Measurements from ENCODE around the gene PAX9.

The PAX9 gene

DNA sequence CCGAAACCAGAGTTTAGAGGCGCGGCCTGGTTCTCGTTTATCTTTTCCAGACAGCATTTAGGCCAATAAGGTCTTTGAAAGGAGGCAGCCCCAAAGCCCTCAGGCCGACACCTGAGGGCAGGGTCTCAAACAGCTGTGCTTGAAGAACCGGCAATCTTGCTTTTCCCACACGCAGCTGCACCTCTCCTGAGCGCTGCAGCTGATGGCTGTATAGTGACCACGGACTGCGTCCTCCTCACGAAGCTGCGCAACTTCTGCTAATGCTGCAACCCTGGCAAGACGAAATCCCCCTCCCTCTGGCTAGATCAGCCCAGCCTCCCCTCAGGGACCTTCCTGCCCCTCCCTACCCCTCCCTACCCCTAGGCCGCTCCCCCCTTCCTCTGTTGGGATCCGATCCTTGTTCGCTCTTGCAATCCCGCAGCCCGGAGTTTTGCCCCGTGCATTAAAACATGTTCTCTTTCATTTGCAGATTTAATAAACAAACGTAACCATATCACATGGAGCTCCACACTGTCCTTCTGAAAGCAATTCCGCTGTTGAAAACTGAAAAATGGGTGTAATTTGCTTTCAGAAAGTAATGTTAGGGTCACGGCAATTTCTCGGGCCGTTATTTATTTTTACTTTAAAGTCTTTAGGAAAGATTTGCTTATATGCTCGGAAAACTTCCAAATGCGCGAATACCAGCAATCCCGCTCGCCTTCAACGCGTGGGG lies 4.8 kb upstream of the PAX9 start:
- peak; percentile 22 for DNase-seq

DNA sequence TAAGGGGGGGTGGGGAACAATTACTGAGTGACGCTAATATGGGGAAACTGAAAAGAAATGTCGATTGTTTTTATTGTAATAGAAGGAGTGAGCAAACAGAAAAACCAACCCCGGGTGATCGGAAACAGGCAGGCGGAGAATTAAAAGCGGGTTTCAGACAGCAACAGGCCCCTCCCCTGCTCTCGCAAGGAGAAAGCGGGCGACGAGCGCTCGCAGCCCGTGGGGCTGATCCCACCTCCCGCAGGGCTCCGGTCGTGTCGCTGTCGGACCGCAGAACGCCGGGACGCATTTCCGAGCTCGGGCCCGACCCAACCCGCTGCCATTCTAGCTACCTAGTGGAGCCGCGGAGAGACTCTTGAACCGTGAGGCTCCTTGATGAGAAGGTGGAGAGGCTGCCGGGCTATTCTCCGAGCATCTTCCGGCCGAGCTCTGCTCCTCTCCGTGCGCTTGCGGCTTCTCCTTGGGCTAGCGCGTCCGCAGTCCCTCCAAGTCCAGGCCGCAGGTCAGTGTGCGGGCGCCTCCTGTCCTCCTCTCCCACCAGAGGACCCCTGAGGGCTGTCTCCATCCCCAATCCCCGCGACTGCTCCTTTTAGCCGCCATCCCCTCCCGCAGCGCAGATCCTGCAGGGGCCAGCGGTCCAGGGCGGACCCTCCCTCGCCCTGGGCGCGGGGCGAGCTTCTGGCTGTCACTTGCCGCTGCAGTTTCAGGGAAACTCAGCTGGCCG lies 4.1 kb upstream of the PAX9 start:
- DNase-seq, result peak; percentile 21

DNA sequence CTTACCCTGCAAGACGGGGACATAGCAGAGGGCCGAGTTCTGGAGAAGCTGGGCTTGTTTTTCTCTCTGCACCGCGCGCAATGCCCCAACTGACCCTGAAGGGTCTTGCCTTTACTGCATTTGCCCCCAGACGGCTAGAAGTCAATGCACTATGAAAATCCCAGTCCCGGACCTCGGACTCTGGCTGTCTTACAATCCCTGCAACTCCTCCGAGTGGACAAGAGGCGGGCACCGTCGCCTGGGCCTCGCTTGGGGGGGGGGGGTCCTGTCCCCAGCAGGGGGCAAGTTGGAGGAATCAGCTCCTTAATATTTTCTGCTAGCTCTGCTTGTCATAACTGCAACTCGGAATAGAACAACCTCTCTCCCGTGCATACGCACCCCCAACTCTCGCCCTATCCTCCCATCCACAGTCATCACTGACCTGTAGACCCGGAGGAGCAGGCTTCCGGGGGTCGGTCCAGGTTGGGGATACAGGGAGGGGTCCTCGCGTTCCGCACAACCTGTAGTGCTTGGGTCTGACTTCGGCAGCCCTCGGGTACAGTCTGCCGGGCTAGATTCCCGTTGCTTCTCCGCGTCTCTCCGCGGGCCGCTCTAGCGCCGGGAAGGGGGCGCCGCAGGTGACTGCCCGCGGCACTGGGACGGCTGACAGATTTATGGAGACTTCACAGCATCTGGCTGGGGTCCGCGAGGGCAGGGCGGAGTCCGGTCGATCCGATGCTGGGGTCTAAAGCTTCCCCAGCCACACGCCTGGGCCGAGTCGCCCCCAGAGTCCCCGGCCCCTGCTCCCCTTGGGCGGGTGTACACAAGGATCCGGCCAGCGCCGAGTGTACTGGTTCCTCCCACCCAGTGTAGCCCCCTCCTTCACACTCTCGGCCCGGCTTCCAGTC lies 3.3 kb upstream of the PAX9 start:
- no peak for DNase-seq

DNA sequence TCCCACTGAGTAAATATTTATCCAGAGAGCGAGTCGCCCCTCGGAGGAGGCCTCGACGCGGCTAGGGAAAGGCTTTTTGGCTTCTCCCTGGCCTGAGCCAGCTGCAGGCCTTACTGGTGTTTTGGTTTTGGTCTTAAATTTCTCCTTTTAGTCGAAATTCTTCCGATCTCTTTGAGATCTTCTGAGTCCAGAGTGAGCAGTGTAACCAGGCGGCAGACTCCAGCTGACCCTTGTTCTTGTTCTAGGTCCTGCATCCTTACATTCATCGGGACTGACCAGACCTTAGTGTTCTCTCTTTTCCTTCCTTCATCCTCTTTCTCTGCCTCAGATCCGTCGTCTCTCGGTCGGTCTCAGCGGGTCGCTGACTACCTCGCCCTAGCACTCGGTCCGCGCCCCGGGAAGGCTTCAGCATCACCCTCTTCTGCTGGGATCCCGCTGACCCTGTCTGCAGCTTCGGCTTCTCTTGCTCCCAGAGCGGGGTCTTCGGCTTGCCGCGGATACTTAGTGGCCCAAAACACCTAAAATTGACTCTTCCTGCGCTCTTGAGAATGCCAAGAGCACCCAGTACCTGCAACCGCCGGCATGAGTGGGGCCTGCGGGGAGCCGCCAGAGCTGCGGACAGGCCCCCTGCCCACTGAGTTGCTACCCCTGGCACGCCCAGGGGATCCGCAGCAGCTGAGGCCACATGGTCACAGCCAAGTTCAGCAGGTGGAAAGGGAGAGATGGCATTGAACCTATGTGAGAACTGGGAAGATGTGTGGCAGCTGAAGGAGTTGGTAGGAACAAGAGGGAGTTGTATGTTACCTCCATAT lies 2.4 kb upstream of the PAX9 start:
- DNase-seq, result no peak

DNA sequence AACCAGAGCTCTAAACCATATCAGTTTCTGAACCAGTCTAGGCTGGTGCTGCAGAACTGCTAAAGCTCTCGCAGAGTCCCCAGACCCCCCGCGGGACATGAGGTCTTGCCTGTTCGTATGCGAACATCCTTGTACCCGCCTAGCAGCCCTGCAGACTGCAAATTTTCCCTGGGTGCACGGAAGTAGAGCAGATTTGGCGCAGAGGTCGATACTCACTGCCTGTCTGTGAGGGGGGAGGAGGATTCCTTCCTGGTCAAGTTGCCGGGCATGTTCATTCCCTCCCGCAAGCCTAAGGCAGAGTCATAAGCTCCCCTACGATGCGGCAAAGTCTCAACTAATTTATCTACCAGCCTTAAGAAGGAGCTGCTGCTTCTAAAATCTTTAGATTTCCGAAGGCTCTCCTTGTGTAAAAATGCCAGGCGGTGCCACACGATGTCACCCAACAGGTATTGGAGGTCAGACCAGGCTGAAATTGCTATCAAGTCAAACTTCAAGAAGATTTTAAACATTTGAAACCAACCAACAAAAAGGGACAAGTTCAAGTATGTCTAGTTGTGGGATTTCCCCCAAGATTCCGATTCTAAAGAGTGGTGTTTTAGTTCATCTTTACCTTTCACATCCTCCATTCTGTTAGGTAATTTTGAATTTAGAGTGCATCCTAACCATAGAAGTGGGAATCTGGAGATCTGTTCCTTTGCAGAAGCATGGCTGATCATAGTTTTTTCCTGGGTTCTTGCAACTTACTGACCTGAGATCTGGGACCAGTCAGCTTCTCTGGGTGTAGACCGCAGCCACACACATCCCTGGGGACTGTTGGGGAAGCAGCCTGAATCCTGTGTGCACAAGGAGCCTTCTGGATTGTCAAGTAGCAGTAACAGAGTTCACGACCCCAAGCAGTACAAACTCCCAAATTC lies 1.6 kb upstream of the PAX9 start:
- DNase-seq, result no peak

DNA sequence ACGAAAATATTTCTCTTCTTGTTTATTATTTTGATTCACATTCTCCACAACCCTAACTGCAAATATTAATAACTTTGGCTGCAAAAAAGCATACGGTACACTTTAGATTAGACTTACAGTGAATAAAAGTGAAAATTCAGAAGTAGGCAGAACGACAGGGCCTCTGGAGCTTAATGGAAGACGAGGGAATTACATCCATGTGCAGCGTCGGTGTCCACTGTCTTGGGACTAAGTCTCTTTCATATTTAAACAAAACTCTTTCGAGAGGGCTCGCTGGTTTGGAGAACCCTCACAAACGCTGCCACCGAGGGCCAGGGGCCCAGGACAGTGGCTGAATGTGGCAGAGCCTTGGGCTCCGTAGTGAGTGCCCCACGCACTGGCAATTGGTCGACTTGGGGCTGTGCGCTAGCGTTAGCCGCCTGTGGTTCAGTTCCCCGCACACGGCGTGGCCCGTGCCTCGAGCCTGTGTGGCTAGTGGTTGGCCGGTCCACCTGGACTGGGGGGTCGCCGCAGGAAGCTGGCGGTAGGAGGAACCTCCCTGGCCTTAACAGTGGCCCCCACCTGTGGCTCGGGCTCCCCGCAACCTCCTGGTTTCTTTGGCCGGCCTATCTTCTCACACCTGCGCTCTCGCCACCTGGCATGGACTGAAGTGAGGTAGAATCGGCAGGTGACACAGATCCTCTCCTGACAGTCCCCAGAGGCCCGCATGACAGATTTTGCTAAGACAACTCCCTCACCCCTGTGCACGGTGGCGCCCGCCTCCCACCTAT lies 739 bp upstream of the PAX9 start:
- DNase-seq, result peak; percentile 77

DNA sequence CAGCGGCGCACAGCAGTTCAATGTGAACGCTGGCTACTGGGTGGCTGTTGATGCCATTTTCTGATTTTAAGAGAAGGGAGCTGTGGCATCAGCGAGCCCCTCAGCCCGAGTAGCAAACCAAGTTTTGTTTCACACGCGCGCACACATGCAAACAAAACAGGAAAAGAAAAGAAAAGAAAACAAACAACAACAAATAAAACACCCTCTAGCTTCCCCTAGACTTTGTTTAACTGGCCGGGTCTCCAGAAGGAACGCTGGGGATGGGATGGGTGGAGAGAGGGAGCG lies 540 bp downstream of the PAX9 start:
- no peak for DNase-seq

DNA sequence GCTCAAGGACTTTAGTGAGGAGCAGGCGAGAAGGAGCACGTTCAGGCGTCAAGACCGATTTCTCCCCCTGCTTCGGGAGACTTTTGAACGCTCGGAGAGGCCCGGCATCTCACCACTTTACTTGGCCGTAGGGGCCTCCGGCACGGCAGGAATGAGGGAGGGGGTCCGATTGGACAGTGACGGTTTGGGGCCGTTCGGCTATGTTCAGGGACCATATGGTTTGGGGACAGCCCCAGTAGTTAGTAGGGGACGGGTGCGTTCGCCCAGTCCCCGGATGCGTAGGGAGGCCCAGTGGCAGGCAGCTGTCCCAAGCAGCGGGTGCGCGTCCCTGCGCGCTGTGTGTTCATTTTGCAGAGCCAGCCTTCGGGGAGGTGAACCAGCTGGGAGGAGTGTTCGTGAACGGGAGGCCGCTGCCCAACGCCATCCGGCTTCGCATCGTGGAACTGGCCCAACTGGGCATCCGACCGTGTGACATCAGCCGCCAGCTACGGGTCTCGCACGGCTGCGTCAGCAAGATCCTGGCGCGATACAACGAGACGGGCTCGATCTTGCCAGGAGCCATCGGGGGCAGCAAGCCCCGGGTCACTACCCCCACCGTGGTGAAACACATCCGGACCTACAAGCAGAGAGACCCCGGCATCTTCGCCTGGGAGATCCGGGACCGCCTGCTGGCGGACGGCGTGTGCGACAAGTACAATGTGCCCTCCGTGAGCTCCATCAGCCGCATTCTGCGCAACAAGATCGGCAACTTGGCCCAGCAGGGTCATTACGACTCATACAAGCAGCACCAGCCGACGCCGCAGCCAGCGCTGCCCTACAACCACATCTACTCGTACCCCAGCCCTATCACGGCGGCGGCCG lies 1.1 kb downstream of the PAX9 start:
- DNase-seq, result no peak

DNA sequence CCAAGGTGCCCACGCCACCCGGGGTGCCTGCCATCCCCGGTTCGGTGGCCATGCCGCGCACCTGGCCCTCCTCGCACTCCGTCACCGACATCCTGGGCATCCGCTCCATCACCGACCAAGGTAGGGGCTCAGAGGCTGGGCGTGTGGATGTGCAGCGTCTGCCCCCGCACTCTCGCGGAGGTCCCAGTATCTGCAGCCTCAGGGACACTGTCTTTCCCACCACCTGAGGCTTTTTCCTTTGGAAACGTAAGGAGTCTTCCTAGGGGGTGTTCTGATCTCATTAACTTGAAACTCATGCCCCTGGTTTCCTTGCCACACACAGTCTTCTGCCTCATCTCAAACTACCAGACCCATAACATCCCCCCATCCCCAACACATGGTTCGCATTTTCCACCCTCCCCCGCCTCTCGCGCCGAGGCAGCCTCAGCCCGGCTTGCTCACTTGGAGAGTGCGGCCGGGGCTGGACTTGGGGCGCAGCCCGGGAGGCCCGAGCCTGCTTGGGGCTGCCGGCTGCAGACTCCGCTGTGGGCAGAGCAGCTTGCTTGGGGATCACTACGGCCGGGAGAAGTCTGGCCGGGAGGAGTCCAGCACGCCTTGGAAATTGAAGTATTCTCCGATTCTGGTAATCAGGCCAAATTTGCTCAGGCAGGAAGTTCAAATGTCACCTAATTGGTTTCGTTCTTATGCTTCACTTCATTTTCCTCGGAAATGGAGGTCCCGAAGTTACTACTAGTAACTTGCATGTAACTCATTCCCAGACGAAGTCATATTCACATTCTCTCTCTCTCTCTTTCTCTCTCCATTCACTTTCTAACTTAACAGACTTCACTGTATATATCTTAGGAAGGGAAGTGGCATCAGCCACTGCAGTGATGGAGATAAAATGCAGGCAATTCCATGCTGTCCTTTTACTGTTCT lies 2.0 kb downstream of the PAX9 start:
- DNase-seq, result no peak

DNA sequence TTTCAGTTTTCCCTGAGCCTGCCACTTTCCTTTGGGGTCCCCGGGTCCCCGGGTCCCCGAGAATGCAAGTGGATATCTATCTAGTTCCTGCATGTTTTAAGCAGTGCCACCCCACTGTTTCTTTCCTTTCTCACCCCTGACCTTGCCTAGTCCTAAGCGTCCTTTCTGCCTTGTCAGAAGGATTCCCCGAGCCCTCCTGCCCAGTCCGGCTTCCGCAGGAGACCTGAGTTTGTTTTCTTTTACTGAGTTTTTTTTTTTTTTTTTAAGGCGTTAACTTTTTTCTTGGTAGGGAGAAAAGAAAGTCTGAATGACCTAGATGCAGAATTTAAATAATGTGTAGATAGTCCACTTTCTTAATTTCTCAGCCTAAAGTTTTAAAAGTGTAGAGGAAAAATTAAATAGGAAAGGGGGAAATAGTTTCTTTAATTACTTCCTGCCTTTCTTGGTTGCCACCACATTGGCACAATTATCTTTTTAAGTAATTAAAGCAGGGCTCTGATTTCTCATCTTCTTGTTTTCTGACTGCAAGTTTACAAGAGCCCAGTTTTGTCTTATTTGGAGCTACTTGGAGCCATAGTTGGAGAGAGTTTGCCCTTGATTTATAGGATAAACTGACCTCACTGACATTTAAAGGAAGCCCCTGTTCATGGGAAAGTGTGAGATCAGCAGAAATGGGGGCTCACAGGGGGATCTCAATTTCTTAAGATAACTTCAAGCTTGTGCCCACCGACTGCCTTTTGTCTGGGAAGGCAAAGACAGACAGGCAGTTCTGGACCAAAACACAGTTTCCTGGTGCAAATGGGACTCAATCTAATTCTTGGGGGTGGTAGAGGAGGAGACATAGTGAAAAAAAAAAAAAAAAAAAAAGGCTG lies 2.9 kb downstream of the PAX9 start:
- no peak for DNase-seq

DNA sequence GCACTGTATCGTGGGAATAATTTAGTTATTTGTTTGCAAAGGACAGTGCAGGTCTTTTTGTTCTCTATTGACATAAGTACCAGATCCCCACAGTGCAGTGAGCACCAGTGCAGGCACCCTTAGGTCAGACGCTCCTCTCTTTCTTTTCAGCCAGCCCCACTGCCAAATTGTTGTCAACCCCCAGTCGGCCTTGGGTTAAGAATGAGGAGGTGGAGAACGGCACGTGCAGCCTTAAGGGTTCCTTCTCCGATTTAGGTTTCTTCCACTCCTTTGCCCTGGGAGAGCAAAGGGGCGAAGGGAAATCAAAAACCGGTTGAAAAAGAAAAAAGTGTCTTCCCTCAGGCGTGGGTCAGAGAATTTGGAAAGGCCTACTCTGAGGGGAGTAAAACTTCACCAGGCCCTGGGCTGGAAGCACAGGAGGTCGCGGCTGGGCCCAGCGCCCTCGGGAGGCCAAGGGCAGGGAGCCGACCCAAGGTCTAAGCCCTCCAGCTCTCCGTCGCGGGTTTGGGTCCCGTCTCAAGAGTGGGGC lies 4.3 kb downstream of the PAX9 start:
- DNase-seq, result no peak

DNA sequence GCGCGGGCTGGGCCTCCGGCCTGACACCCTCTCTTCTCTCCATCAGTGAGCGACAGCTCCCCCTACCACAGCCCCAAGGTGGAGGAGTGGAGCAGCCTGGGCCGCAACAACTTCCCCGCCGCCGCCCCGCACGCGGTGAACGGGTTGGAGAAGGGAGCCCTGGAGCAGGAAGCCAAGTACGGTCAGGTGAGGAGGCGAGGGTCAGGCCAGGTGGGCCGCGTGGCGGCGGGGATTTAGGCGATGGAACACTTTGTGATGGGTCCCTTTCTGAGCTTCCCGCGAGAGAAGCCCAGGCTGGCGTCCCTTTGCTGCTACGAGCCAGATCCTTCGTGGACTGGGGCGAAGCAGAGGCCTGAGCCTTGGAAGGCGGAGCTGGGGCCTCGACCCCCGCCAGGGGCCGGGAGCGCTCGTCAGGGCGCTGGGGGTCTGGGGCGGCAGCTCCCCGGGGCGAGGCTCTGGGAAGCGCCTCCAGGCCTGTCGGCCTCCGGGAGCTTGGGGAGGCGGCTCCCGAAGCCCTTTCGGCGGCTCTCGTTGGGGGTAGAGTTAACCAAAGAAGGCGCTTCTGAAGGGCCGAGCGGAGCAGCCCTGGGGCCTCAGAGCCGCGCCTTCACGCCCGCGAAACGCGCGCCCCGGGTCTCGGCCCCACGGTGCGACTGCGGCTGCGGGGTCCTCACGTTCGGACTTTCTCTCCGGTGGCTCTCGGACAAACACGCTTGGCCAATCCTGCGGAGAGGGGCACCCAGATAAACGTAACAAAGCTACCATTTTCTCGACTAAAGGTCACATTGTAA lies 5.0 kb downstream of the PAX9 start:
- no peak for DNase-seq

DNA sequence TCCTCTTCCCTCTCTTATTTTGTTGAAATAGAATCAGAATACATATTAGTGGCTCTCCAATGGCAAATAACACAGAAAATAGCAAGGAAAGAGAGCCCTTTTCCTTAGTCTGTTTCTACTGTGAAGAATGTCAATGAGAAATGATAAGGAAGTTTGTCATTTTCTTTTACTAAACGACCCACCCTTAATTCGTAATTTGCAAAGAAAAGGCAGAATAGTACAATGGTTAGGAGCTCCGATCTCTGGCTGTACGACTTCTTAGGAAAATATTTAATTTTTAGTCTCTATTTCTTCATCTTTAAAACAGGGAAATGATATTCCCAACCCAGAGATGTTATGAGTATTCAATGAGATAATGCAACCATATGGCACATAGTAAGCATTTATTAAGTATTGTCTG lies 6.0 kb downstream of the PAX9 start:
- DNase-seq, result no peak

DNA sequence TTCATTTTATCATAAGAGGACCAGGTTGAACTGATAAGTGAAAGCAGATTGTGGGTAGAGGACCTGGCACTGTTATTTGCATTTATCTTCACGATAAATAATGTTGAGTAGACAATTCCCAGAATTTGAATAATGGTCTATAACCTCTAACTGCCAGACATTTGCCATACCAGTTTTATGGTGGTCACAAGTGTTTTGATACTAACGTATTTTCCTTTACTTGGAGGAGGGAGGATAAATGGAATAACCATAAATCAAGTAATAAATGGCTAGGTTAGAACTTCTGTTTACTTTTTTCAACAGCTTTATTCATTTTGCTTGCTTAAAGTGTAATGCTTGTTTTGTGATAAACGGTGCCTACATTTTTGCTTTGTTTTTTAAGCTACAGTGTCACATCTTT lies 9.5 kb downstream of the PAX9 start:
- peak; percentile 36 for DNase-seq

DNA sequence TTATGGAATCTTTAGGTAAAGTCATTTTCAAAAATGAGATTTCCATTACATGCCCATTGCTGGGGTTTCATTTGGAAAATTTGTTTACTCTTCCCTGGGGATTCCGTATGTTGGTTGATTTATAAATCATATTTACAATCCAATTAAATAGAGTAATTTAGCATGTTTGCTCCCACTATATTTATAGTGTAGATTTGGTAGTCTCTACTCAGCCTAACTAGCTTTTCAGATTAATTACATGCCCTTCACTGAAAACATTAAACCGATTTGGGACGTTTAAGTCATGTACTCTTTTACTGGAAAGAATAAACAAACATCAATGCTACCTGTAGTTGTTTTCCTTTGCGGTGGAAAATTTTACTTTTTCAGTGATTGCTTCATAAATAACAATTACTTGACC lies 10.4 kb downstream of the PAX9 start:
- peak; percentile 66 for DNase-seq

DNA sequence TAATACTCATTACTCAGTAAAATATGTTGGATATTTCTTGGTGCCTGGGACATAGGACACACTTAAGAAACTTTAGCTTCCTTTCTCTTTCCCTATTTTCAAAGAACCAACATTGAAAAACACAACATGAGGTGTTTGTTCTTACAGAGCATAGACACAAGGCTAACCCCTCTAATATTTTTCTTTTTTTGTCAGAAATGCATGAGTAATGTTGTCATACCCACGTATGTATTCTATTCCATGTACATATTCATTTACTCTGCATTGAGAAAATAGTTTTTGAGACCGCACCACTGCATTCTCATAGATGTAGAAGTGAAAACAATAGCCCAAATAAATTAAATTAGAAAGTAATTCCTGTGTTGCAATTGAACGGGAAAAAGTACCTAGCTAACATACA lies 13.0 kb downstream of the PAX9 start:
- no peak for DNase-seq

DNA sequence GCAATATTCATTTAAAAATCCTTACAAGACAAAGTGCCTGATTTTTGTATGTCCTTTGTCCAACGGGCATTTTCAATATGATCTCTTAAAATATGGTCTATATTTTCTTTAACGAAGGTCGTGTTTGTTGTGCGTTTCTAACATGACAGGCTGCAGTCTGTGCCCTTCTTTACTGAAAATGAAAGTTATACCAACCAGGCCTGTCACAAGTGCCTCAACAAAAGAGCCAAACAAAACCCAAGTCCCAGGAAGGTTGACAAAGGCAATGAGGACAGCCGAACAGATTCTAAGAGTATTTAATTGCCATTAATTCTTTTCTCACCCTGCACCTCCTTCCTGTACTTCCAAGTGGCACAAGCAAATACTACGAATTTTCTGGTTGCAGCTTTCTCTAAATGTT lies 13.9 kb downstream of the PAX9 start:
- no peak for DNase-seq

Measured in NCI-H774 (cell line).